ENCODE measurements around the gene FUOM. TPM values are rescaled to one million over a fixed set of nuclear protein-coding genes. Genes with fewer than 3 reads are reported as not detected.

The FUOM gene
- total RNA-seq, 1 experiment from 2014 or later, result 41.8 TPM

DNA sequence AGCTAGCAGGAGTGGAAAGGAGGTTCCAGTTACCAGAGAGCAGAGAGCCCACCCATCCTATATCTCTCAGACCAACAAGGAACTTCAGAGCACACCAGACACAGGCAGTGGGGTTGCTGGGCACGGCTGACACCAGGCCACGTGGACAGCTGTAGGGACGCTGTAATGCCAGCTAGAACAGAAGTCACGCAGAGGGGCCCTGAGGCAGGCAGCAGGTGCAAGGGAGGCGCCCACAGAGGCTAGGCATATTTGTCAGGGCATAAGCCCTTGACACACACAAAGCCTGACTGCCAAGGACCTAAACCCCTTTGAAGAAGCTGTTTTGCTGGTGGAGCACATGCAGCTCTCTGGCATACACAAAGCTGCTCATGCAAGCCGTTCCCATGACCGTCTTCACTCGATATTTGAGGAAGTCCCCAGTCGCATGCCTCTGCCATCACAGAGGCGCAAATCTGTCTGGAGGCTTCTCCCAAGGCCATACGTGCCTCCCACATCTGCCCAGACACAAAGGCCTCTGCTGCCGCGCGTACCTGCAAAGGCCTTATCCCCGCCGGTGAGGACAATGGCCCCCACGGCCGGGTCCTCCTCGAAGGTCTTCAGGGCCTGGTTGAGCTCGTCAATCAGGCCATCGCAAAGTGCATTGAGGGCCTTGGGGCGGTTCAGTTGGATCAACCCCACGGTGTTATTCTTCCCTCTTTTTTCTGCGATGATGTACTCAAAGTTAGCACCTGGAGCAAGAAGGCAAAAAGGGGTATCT lies 12.4 kb upstream of the FUOM start:
- no peaks in the 10 kb centered on the region for H3K79me1 ChIP-seq (ENCODE audit: insufficient read depth, low read depth, low read length, poor library complexity, severe bottlenecking)
- H3K18ac ChIP-seq (ENCODE audit: insufficient read length, low read depth, low read length), result no peak overlapping the region
- H2BK12ac ChIP-seq (ENCODE audit: insufficient read length, low read depth, low read length), result no peak overlapping the region
- peaks cover 2 to 7% of the 10 kb centered on the region in 2 experiments; a peak in 3 of 4 replicates for H3K4me1 Mint-ChIP-seq
- no peak overlapping the region for H3K23ac ChIP-seq (ENCODE audit: insufficient read length, low read depth, low read length)
- H4K91ac ChIP-seq (ENCODE audit: insufficient read length, low read depth, low read length), result no peak overlapping the region
- no peaks in the 10 kb centered on the region for H4K20me1 ChIP-seq (ENCODE audit: control insufficient read depth, insufficient read depth, insufficient read length)
- no peak for DNase-seq
- H3K4me3 Mint-ChIP-seq, result peak overlapping the region in 1 of 2 experiments; percentile 36; a peak in 3 of 5 replicates
- H3K4me2 ChIP-seq (ENCODE audit: insufficient read depth, insufficient read length, low read length), result no peak overlapping the region
- peak overlapping the region in 1 of 3 experiments; percentile 39; a peak in 1 of 7 replicates for H3K27ac Mint-ChIP-seq
- H2BK20ac ChIP-seq (ENCODE audit: low read depth, low read length, poor library complexity, severe bottlenecking), result no peak overlapping the region
- H3K9me3 ChIP-seq (ENCODE audit: control insufficient read depth, low read depth, low read length), result no peaks in the 10 kb centered on the region
- no peaks in the 10 kb centered on the region for H3K23me2 ChIP-seq (ENCODE audit: insufficient read length, low read depth, low read length, poor library complexity, severe bottlenecking)
- H3T11ph ChIP-seq (ENCODE audit: low read length), result no peak overlapping the region
- H2BK120ac ChIP-seq (ENCODE audit: low read depth, low read length, poor library complexity, severe bottlenecking), result no peak overlapping the region
- no peak overlapping the region for H3K56ac ChIP-seq (ENCODE audit: insufficient read length, low read depth, low read length)
- no peak overlapping the region for H2AFZ ChIP-seq (ENCODE audit: low read length)
- peaks cover 22 to 47% (median 47%) of the 10 kb centered on the region in 3 experiments; a peak in 6 of 7 replicates for H3K36me3 Mint-ChIP-seq (ENCODE audit: insufficient read depth in 1 of 3, low read depth in 3 of 3)
- no peak overlapping the region for H2AK5ac ChIP-seq (ENCODE audit: insufficient read length, low read length)
- H3K27me3 ChIP-seq (ENCODE audit: insufficient read depth, low read length), result no peaks in the 10 kb centered on the region; the same call in 1 of the 2 replicates
- WGBS (ENCODE audit: extremely low coverage, insufficient read length, low lambda C conversion rate), result no CpG with 5 or more reads among the region's 24 CpGs
- no peaks in the 10 kb centered on the region for H3K9me3 Mint-ChIP-seq
- no peaks in the 10 kb centered on the region for H3K4me1 ChIP-seq (ENCODE audit: insufficient read depth, low read length)
- H3K27me3 Mint-ChIP-seq (ENCODE audit: low read depth), result peaks cover 15% of the 10 kb centered on the region
- H3K14ac ChIP-seq (ENCODE audit: insufficient read depth, low read length), result no peak overlapping the region
- no peak overlapping the region for H3K4ac ChIP-seq (ENCODE audit: low read depth, low read length)
- no peak overlapping the region for H4K5ac ChIP-seq (ENCODE audit: insufficient read length, low read depth, low read length)
- no peaks in the 10 kb centered on the region for H3K79me2 ChIP-seq (ENCODE audit: insufficient read depth, low read length)
- no peak overlapping the region for H4K8ac ChIP-seq (replicated peaks; ENCODE audit: insufficient read length, low read depth, low read length)
- TF ChIP-seq, protein P1, sequence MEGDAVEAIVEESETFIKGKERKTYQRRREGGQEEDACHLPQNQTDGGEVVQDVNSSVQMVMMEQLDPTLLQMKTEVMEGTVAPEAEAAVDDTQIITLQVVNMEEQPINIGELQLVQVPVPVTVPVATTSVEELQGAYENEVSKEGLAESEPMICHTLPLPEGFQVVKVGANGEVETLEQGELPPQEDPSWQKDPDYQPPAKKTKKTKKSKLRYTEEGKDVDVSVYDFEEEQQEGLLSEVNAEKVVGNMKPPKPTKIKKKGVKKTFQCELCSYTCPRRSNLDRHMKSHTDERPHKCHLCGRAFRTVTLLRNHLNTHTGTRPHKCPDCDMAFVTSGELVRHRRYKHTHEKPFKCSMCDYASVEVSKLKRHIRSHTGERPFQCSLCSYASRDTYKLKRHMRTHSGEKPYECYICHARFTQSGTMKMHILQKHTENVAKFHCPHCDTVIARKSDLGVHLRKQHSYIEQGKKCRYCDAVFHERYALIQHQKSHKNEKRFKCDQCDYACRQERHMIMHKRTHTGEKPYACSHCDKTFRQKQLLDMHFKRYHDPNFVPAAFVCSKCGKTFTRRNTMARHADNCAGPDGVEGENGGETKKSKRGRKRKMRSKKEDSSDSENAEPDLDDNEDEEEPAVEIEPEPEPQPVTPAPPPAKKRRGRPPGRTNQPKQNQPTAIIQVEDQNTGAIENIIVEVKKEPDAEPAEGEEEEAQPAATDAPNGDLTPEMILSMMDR (conservative IDR thresholded peaks at IDR 0.05), result no peak
- H3K9ac ChIP-seq (ENCODE audit: extremely low read depth, insufficient read length, low read length), result no peak overlapping the region
- H3K27ac ChIP-seq (ENCODE audit: insufficient read length, low read depth, low read length), result no peak overlapping the region
- no peak overlapping the region for H2BK5ac ChIP-seq (ENCODE audit: insufficient read length, low read length)
- no peak overlapping the region for H2BK15ac ChIP-seq (ENCODE audit: low read depth, low read length)
